T-helper 1 cell treated with Interleukin-12 subunit alpha and Interleukin-12 subunit beta and Interleukin-4 antibody, amounts not matched to agents 30 ng/mL and 1 ng/mL, for 36 hours (primary cell): ENCODE data around the gene RASAL3. TPM values are rescaled to one million over a fixed set of nuclear protein-coding genes. Genes with fewer than 3 reads are reported as not detected.

Experiments
- intact Hi-C: fragments of 100-400 bp; cut with micrococcal nuclease; formaldehyde crosslinking; loops from one replicate; pipeline ENCODE4 v1.15.1; 2024
- total RNA-seq: library from RNA; stranded (reverse); gene quantifications from 2 replicates; pipeline ENCODE4 v1.2.3, GENCODE V29; 2022

RASAL3 gene
- total RNA-seq, 1 donor from 2014 or later, result 228 TPM

GRCh38 chr19:15436826-15437110, 27.6 kb downstream of the RASAL3 start:
- intact Hi-C loops, result loop anchor here (10.0 kb wide), 1 partner anchor 678 kb away; the partner anchor contains the start of gene RAB8A

DNA sequence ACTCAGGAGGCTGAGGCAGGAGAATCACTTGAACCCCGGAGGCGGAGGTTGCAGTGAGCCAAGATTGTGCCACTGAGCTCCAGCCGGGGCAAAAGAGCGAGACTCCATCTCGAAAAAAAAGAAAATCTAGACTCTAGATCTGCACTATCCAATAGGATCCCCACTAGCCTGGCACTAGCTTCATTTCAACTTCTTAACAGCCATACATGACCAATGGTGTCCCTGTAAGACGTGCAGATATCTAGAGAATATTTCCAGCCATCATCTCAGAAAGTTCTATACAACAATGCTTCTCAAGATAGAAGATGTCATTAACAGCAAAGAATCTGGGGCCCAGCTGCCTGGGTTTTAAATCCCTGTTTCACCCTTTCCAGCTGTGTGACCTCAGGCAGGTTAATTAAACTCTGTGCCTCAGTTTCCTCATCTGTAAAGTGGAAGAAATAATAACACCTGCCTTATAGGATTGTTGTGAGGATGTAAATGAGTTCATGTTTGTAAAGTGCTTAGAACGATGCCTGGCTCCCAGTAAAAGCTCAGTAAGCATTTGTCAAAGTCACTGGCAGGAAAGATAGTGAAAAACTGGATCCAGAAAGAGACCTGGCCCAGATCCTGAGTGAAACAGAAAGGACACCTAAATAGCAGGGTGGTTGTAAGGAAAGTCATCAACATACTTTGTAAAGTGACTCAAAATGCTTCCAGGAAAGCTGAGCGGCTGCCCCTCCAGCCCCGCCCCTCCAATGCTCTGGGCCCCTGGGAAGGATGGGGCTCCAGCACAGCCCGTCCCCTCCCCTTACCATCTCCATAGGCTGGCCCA, 28.1 kb downstream of the RASAL3 start:
- intact Hi-C loops, result loop anchor here (10.0 kb wide), 1 partner anchor 679 kb away; the partner anchor contains the start of gene RAB8A

DNA sequence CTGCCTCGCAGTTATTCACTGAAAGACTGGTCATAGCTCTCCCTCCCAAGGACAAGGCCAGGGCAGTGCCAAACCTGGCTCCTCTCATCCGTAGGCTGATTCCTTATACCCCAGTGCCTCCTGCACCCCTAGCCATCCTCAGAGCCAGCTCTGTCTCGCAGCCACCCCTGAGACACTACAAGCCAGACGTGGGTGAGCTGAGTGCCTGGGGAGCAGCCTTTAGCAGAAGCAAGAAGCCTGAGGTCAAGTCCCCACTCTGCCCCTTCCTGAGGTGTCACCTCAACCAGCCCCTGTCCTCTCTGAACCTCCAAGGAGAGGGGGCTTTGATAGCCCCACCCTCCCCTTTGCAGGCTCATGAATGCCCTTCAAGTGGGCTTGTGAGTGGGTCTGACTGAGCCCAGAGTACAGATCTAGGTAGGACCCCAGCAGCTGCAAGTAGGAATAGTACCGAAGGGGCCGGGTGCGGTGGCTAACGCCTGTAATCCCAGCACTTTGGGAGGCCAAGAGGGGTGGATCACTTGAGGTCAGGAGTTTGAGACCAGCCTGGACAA, 30.8 kb downstream of the RASAL3 start:
- intact Hi-C loops, result loop anchor here (1.0 to 10.0 kb wide), 2 partner anchors 31 to 681 kb away; partner anchors contain the start of genes RAB8A and RASAL3

- intact Hi-C loops, result loop anchor here (1.0 to 10.0 kb wide), 9 partner anchors 14 to 682 kb away; partner anchors contain the start of genes AKAP8, BRD4, RAB8A and RASAL3
Observed at GRCh38 chr19:15432629-15433518, 31.5 kb downstream of the RASAL3 start.

DNA sequence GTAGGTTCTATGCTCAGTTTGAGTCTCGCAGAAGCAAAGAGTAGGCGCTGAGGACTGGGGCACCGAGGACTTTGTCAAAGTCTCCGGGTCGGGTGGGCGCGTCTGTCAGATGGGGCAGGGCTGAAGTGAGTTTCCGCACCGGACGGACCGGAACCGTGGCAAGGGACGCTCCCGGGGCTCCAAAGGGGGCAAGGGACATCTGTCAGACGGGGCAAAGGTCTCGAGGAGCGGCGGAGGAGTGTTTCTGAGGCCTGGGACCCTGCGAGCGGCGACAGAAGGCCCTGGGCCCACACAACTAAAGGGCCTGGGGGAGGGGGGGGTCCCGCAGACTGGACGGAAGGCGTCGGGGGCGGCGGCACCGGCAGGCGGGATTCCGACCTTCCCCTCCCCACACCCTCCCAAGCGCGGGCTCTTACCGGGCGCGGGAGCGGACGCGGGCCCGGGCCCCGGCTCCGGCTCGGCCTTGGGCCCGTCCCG, 32.3 kb downstream of the RASAL3 start:
- intact Hi-C loops, result loop anchor here (1.0 to 10.0 kb wide), 8 partner anchors 13 to 683 kb away; partner anchors contain the start of genes AKAP8, BRD4 and RAB8A

DNA sequence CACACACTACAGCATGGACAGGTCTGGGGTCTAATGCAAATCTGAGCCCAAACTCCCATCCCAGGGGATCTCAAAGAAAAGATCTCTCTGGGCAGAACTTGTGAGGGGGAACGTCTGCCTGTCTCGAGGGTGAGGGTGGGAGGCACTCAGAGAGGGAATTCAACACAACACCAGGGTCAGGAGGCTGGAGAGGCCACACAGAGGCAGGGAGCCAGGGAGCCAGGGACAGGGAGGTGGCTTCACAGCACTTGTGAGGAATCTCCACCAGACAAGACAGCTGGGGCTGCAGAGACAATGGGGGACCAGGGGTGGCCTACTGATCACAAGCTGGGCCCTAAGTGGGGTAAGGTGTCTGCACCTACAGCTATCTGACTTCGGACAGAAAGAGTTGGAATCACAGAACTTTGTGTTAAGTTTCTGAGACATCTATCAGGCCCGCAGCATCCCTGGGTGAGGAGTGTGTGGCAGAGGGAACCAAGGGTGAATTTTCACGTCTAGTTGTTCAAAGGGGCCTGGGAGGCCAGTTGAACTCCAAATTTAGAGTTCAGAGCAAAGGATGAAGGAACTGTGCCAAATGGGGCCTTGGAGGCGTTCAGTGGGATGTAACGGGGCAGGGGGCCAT, 32.8 kb downstream of the RASAL3 start:
- intact Hi-C loops, result loop anchor here (1.0 to 10.0 kb wide), 8 partner anchors 12 to 683 kb away; partner anchors contain the start of genes AKAP8, BRD4 and RAB8A

GRCh38 chr19:15430526-15431120, 33.7 kb downstream of the RASAL3 start:
- intact Hi-C loops, result loop anchor here (10.0 kb wide), 1 partner anchor 684 kb away; the partner anchor contains the start of gene RAB8A

- intact Hi-C loops, result loop anchor here (10.0 kb wide), 1 partner anchor 685 kb away; the partner anchor contains the start of gene RAB8A
Observed at GRCh38 chr19:15429825-15430467, 34.4 kb downstream of the RASAL3 start.

- intact Hi-C loops, result no loop called here
Observed at GRCh38 chr19:15428956-15429824, 35.2 kb downstream of the RASAL3 start.

GRCh38 chr19:15427991-15428471, 36.3 kb downstream of the RASAL3 start:
- intact Hi-C loops, result no loop called here

GRCh38 chr19:15427350-15427700, 37.0 kb downstream of the RASAL3 start:
- intact Hi-C loops, result no loop called here

- intact Hi-C loops, result no loop called here
Observed at GRCh38 chr19:15426485-15427349, 37.6 kb downstream of the RASAL3 start.

DNA sequence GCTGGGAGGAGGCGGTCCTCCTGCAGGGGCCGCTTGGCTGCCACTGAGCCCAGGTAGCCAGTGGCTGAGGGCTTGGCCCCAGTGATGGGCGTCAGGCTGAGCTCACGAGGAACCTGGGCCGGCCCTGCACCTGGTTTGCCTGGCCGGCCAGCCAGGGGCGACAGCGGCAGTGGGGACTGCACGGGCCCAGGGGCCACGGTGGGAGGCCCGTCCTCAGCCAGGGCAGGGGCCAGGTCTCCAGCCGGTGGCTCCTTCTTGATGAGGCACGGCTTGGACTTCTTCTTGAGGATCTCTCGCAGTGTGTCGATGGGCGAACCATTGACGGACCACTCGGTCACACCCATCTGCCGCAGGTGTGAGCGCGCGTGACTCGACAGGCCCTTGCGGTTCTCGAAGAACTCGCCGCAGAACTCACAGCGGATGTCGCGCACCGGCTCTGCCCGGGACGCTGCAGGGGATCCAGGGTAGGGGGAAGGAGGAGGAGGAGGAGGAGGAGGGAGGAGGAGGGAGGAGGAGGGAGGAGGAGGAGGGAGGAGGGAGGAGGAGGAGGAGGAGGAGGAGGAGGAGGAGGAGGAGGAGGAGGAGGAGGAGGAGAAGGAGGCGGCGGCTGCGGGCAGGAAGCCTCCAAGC, 38.9 kb downstream of the RASAL3 start:
- intact Hi-C loops, result no loop called here

DNA sequence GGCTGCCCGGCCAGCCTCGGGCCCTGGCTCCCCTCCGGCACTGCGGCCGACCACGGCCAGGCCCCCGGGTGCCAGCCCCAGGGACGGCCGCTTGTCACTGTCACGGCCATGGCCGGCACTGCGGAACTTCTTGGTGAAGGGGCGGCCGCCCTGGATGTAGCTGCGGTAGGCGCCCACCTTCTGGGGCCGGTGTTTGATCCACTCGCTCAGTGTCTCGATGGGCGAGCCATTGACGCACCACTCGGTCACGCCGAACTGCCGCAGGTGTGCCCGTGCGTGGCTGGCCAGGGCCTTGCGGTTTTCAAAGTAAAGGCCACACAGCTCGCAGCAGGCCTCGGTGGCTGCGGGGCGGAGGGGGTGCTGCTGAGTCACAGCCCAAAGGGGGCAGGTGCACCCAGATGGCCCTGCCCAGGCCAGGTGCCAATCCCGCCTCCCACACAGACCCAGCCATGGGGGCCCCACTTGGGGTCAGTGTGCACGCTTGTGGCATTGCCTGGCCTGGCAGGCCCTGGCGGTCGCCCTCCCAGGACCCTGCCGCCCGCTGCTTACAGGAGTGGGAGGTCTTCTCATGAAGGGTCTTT, 39.6 kb downstream of the RASAL3 start:
- intact Hi-C loops, result no loop called here

DNA sequence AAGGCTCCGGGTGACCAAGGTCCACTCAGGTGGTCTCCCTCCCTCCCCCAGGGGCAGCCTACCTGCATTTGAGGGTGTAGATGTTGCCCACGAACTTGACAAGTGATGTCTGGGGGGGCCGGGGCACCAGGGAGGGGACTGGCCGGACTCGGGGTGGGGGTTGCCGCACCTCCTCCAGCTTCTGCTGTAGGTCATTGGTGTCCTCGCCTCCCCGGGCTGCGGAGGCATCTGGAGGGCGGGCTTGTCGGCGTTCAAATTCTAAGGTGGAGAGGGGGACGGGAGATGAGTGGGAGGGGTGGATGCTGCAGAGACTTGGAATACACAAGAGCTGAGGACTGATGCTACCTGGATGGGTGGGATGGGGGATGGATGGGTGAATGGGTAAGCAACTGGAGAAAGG, 40.2 kb downstream of the RASAL3 start:
- intact Hi-C loops, result no loop called here

DNA sequence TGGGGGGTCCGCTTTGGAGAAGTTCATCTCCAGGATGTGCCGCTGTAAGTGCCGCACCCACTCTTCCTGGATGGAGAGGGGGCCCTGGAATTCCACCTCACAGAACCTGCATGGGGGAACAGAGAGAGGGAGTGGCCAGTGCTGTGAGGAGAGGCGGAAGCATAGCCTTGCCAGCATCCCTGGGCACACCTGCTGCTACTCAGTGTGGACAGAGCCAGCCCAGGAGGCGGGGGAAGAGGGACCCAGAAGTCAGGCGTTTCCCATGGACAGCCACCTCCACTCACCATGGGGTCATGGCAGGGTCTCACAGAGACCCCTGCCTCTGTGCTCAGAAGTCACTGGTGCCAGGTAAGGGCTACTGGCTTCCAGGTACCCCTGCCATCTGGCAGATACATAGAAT, 41.2 kb downstream of the RASAL3 start:
- intact Hi-C loops, result no loop called here
